GM21576 (cell line): ENCODE results near the gene CDK14.
"Not testable (repeated sequence)": the region's sequence is repeated elsewhere in the genome, so short reads cannot be mapped to it uniquely, and the experiment has no call there.

ENCODE experiments used
- ATAC-seq: cut with Tn5 transposase; IDR thresholded peaks from one replicate; pipeline ENCODE4 v1.9.1; 2021; ENCODE audit warnings: mild to moderate bottlenecking, moderate library complexity; ENCODE audit not compliant: unreplicated experiment

Gene CDK14

GRCh38 chr7:90877201-90877600 lies 281.1 kb downstream of the CDK14 start:
- ATAC-seq, result peak; percentile 49

- ATAC-seq, result no peak
Measured at GRCh38 chr7:90879924-90880323, 283.8 kb downstream of the CDK14 start.

DNA sequence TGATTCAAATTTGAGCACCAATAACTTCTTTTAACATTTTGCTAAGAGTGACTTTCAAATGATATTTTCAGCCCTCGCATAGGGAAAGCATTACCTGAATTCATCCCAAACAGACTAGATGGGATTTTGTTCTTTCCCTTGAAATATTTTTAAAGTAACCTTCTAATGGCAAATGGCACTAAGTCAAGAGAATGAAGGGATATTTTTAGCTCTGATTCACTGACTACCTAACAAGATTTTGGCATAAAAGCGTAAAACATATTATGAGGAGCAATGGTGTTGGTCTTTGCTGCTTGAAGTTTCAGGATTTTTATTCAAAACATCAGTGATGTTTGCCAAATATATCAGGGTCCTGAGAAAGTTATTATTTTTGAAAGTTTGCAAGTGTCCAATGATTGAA lies 290.3 kb downstream of the CDK14 start:
- ATAC-seq, result no peak

DNA sequence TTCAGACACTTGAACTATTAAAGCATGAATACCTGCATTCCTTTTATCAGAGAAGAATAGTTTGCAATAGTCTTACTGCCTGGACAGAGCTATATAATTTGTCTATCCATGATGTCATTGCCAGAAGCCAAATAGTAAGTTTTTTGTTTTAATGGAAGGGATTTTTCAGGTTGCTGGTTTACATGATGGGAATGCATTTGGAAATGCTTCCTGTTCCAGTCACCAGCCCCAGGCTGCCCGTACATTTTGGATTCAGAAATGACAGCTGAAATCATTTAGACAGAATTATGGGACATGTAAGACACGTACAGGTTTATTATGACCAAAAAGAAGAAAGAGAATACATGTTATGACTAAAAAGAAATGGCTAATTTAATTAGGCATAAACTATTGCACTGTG lies 293.1 kb downstream of the CDK14 start:
- no peak for ATAC-seq

DNA sequence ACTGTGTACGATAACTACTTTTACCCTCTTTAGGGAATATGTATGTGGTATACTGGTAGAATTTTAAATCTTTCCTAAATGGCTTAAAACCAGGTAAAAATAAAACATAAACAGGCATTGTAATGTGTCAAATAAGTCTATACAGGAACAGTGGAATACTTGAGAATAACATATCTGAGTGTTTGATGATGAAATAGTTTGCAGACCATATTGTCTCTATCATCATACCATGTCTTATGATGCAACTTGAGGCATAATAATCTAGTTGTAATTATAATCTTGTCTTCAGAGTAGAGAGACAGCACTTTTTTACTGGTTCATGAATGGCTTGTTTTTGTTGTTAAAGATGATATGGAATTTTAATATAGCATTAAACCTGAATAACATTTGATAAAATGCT lies 293.5 kb downstream of the CDK14 start:
- no peak for ATAC-seq

DNA sequence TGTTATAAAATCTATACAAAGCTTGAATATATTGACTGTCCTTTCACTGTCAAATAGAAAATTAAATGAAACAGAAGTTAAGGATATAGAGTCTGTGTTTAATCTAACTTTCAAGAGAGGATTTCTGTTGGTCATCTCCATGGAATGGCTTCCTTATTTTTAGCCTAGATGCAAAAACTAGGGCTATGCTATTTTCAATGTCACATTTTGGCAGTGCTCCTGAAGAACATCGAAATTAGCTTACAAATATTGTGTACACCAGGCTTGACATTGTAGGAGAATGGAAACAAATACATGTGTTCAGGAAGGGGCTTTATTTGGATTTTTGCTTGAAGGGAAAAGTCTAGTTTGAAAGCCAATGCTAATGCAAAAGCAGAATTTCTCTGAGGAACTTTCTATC lies 295.4 kb downstream of the CDK14 start:
- no peak for ATAC-seq

DNA sequence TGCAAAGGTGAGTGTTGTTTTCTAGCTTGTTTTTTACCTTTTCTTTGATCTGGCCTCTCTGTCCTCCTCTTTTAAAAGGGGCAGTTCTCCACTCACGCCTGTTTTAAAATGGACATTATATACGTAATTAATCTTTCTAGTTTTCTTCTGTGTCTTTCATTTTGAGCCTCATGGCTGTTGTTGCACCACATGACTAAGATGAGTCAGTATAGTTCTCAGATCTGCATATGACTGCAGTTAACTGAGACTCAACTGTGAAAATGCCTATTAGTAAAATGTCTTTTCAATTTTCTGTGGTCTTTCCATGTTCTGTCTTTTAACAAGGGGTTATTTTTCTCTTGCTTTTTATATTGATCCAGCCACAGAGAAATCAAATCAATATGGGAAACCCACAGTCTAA lies 296.1 kb downstream of the CDK14 start:
- ATAC-seq, result peak; percentile 84

GRCh38 chr7:90894122-90894521 lies 298.0 kb downstream of the CDK14 start:
- ATAC-seq, result no peak

DNA sequence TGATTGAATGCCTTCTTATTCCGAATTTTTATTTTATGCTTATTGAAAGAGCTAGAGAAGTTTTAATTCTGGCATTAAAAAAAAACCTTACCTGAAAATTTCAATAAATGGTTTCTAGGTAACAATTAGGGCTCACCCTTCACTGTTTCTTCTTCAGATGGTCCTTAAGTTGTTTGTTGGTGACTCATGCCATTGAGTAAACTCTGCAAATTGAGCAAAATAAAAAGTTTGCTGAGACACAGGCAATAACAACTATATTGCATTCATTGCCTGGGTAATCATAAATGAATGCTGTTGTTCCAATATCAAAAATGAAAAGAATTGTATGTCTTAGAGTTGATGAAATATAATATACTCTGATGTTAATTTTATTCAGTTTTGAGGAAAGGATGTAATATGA lies 300.3 kb downstream of the CDK14 start:
- ATAC-seq, result no peak

GRCh38 chr7:90897961-90898469 lies 301.9 kb downstream of the CDK14 start:
- ATAC-seq, result peak; percentile 58

DNA sequence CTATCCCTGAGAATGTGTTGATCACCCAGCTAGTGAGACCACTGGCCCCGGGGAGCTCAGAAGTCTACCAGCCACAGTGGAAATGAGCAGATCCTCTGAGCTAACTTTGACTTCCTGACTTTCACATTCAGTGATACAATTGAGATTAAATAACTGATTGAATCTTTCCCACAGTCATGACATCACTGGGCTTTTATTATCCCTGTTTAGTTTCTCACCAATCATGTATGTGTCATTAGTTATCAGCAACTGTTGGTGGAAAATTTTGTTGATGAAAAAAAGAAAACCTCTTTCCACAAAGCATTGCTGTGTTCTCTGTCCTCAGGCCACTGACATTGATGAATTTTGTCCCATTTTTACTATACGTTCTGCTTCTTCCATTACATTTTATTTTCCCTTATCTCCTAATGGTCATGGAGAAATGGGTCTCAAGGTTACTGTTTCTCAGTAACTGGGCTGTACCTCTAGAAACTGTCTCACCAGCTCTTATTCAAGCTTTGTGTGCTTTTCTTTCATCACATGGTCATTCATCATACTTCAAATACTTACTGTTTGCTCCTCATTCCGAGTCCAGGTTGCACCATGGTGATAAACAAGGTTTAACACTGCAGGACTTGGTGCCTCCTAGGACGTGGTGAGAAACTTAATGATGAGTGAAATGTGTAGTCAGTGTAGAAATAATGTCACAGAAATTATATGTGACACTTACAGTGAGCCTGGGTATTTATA lies 304.7 kb downstream of the CDK14 start:
- no peak for ATAC-seq

GRCh38 chr7:90903841-90904240 lies 307.7 kb downstream of the CDK14 start:
- ATAC-seq, result no peak

DNA sequence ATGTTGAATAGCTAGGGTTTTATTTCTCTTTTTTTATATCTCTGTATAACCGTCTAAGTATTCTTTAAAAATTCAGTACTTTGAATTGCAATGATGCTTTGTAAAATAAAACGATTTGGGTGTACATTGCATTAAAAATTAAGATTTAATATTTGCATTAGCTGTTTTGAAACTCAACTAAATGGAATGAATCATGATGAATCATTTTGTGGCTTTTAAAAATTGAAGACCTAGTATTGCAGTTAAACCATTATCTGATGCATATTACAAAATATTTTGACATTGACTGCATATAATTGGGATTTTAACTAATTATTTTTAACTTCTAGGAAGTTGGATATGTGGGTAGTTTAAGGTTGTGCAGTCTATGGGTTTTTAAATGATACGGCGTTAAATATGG lies 314.0 kb downstream of the CDK14 start:
- ATAC-seq, result no peak

DNA sequence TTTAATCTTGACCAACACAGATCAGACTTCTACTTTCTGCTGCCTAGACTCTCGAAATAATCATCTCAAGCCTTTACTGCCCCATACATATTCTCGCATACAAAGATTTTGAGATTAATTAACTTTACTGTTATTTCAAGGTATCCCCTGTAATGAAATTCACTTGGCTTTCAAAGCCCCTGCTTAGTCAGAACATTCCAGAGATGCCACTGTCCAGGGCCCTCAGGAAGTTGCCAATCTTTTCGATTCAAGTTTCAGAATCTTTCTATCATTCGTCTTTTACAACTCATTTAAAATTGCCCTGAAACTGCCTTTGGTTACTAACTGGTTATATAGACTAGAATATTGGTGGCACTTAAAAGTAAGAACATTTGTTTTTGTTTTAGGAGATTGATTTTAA lies 320.2 kb downstream of the CDK14 start:
- ATAC-seq, result no peak

DNA sequence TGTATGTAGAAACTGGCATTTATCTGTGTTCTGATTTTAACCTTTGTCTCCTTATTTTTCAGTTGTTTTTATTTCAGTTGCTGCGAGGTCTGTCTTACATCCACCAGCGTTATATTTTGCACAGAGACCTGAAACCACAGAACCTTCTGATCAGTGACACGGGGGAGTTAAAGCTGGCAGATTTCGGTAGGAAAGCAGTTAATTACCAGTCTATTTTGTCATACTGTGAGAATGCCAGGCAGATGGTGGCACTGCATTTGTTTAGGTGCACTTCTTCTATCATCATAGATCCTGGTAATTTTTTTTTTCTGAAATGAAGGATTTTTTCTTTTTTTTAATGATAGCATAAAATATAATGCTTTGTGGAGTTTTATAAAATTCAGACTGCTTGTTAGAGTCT lies 321.4 kb downstream of the CDK14 start:
- no peak for ATAC-seq

- ATAC-seq, result no peak
Measured at GRCh38 chr7:90918303-90918702, 322.2 kb downstream of the CDK14 start.

GRCh38 chr7:90919816-90920215 lies 323.7 kb downstream of the CDK14 start:
- no peak for ATAC-seq

DNA sequence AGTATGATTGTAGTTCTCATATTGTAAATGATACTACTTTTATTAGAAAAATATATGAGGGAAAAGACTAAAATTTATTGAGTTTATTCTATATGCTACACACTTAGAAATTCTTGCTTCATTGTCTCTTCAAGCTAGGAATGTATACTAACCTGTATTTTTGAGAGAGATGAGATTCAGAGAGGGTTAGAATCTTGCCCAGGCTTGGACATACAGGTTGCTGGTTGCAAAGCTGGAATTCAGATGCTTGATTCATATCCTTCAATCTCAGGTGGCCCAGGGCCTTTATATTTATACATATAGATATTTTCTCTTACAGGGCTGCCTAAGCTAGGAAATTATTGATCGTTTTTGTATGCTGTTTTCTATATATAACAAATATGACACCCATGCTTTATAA lies 324.2 kb downstream of the CDK14 start:
- ATAC-seq, result no peak

GRCh38 chr7:90923541-90923997 lies 327.4 kb downstream of the CDK14 start:
- no peak for ATAC-seq

- not testable (repeated sequence) for ATAC-seq
Measured at GRCh38 chr7:90928700-90929424, 332.7 kb downstream of the CDK14 start.

DNA sequence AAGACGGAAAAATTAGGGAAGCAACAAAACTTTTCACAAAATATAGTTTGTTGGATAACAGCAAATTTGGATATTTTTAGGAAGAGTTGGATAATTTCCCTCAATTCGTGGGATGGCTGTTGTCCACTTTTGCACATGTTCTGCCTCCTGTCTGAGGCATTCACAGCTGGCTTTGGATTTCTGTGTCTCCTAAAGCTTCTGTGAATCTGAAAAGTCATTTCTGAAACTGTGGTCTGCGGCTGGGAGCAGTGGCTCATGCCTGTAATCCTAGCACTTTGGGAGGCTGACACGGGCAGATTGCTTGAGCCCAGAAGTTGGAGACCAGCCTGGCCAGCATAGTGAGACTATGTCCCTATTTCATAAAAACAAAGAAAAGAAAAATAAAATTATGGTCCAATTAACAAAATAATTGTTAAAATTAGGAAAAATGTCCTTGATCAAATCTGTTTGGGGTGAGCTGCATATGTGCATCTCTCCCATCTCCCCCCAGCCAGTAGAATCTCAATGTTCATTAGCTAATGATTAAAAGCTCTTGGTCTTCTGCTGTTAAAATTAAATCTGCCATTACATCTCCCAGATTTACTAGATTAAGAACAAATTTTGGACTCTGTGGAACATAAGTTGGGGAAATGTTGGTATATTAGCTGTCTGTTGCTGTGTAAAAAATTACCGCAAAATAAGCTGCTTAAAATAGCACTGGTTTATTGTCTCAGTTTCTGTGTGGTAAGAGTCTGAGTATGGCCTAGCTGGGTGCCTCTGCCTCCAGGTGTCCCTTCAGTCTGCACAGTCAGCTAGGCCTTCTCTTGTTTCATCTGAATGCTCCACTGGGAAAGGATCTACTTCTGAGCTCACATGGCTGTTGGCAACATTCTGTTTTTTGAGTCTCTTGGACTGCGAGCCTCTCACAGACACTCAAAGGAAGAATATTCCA lies 336.1 kb downstream of the CDK14 start:
- ATAC-seq, result peak; percentile 99
